GM13977 (cell line): ENCODE results near the gene VSIG10L.

Experiments
- DNase-seq: peaks from one replicate; pipeline ENCODE4 v3.0.0; 2012; ENCODE audit warnings: low spot score
- in situ Hi-C: fragments of 300-500 bp; cut with MboI; formaldehyde crosslinking; loops from one replicate; pipeline ENCODE4 v1.12.0; 2022; ENCODE audit warnings: low sequenced_read_pairs, low pct_unique_long_range_greater_than_20kb, mixed read lengths, inconsistent platforms; ENCODE audit not compliant: unreplicated experiment
- TF ChIP-seq, protein P1 (sequence below): IDR thresholded peaks from 2 replicates; pipeline ENCODE4 v1.5.1; 2012; ENCODE audit warnings: mild to moderate bottlenecking, control low read depth; ENCODE audit not compliant: insufficient read depth; ENCODE audit errors: extremely low read depth, missing control alignments

Gene VSIG10L

DNA sequence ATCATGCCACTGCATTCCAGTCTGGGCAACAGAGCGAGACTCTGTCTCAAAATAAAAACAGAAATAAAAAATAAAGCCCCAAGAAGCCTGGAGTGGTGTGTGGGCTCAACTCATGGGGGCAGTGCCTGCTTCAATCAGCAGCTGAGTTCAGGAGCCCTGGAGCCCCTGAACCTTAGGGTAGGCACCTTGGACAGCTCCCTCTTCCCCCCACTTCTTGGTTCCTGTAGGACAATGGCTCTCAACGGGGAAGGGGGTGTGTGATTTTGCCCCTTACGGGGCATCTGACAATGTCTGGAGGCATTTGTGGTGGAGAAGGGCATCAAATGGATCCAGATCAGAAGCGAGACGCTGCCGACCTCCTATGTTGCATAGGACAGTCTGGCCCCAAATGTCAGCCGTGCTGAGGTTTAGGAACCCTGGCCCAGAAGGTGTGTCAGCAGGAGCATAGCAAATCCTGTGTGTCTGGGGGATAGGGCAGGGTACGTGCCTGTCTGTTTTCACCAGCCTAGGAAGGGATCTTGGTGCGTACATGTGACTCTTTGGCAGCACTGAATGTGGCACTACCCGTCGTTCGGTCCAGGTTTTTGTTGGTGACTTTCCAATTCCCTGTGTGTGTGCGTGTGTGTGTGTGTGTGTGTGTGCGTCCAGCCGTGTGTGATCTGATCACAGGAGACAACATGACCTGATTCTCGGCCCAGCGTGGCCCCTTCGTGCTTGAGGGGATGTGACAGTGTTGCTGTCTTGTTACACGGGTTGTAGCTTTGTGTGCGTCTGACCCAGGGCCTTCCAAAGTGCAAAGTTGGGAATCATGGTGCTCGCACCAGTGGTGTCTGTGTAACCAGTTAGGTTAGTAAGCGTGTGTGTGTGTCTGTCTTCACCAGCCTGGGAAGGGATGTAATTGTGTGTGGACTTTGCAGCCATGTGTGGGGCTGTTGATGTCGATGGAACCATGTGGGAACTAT lies 23.0 kb downstream of the VSIG10L start:
- no peak for DNase-seq
- TF ChIP-seq, protein P1, sequence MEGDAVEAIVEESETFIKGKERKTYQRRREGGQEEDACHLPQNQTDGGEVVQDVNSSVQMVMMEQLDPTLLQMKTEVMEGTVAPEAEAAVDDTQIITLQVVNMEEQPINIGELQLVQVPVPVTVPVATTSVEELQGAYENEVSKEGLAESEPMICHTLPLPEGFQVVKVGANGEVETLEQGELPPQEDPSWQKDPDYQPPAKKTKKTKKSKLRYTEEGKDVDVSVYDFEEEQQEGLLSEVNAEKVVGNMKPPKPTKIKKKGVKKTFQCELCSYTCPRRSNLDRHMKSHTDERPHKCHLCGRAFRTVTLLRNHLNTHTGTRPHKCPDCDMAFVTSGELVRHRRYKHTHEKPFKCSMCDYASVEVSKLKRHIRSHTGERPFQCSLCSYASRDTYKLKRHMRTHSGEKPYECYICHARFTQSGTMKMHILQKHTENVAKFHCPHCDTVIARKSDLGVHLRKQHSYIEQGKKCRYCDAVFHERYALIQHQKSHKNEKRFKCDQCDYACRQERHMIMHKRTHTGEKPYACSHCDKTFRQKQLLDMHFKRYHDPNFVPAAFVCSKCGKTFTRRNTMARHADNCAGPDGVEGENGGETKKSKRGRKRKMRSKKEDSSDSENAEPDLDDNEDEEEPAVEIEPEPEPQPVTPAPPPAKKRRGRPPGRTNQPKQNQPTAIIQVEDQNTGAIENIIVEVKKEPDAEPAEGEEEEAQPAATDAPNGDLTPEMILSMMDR = no peak
- in situ Hi-C loops = no loop called here

DNA sequence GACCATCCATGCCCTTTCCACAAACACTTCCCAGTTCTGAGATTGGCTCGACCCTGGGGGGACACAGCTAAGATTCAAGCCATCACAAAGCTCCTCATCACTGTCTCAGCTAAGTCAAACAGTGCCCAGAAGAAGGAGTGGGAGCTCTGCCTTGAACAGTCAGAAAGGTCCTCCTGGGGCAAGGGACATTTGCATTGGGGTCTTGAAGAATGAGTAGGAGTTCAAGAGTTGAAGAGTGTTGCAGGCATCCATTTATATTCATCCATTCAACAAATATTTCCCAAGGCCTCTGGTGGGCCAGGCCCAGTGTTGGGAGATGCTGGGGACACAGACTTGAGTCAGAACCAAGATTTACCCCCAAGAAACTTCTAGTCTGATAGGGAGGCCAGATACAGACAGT lies 24.0 kb downstream of the VSIG10L start:
- DNase-seq = no peak
- TF ChIP-seq, protein P1 = no peak
- in situ Hi-C loops = no loop called here

DNA sequence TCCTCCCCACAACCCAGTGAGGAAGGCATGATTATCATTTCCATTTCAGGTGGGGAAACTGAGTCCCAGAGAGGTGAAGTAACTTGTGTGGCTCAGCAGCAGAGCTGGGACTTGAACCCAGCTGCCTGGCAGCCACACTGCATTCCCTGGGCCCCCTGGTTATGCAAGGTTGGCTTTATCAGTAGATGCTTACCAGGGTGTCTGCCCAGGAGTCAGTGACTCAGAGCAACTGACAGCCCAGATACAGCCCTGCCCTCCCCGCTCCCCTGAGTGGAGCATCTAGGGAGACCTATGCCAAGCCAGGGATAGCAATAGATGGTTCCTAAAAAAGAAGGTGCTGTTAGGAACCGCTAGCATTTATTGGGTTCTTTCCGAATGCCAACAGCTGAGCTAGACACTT lies 24.6 kb downstream of the VSIG10L start:
- TF ChIP-seq, protein P1 = no peak
- DNase-seq = no peak
- in situ Hi-C loops = no loop called here

DNA sequence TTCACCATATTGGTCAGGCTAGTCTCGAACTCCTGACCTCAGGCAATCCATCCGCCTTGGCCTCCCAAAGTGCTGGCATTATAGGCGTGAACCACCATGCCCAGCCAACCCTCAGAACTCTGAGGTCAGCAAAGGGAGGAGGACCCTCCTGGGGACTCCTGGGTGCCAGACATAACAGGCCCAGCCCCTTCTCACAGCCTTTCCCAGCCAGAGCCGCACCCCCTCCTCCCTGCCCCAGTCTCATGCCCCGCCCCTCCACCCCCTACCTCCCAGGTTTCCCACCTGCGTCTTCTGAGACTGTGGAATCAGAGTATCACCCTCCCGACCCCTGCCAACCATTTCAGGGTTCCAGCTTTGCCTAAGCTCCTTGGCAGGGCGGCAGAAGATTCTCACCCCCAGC lies 25.3 kb downstream of the VSIG10L start:
- in situ Hi-C loops = no loop called here
- TF ChIP-seq, protein P1 = no peak
- DNase-seq = no peak

DNA sequence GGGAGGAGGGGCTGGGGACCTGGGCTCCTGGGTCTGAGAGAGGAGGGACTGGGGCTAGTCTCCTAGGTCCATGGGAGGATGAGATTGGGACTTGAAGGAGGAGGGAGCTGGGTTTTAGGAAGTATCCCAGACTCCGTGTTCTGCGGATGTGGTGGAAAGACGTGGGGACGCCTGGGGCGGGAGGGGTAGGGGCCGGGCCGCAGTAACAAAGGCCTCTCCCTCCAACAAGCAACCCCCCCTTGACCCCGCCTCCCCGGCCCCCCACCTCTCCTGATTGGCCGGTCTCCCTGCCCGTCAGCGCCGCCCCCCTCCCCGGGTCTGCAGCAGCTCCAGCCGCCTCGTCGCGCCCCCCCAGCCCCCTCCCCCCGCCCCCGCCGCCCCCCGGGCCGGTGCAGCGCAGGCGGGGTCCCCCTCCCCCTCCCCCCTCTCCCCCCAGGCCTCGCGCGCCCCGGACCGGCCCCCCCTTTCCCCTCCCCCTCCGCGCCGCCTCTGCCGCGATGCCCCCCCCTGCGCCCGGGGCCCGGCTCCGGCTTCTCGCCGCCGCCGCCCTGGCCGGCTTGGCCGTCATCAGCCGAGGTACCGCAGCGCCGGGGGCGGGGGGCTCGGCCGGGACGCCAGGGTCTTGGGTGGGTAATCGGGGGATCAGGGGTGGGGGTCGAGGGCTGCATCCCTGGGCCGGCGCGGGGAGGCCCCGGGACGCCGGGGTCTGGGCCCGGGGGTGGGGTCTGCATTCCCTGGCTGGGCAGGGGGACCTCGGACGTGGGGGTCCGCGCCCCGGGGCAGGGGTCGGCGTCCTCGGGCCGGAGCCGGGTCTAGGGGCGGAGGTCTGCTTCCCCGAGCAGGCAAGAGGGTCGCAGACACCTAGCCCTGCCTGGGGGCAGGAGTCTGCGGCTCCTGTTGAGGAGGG lies 30.3 kb downstream of the VSIG10L start, which contains the start of gene IGLON5:
IGLON5 (plus strand) TSS at position 294 of the 907 bp plus-strand sequence; CDS start at position 498, 204 bp downstream.
- in situ Hi-C loops = no loop called here
- DNase-seq = no peak
- TF ChIP-seq, protein P1 = no peak

DNA sequence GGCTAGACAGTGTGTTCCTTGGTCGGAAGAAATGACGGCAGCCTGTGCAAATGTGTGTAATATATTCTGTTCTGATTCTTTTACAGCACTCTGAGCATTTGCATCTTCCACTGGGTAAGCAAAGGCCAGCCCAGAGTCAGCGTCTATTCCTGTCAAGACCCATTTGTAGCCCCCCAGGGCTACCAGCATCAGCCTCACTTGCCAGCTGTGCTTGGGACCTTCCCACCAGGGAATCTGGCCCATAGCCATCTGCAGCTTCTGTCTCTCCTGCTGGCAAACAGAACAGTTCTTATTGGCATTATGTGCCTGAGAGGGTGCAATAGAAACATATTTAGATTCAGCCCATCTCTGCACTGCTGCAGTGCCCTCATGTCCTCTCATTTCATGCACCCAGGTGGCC lies 36.5 kb downstream of the VSIG10L start:
- TF ChIP-seq, protein P1 = no peak
- DNase-seq = no peak
- in situ Hi-C loops = no loop called here
